B cell (primary cell): ENCODE results near the gene GPER1. TPM values are rescaled to one million over a fixed set of nuclear protein-coding genes. Genes with fewer than 3 reads are reported as not detected.

ENCODE experiments used
- ATAC-seq: fragments of 200-7000 bp; cut with Tn5 transposase; one replicate; pipeline ENCODE4 v1.10.0; 2021; ENCODE audit warnings: low read depth, mild to moderate bottlenecking, moderate number of reproducible peaks, moderate library complexity
- CTCF ChIA-PET: fragments of 350-600 bp; sonication (Branson Sonifier 250); formaldehyde crosslinking; loops from one replicate; lab custom pipeline; 2021; ENCODE audit warnings: antibody characterized with exemption, inconsistent platforms; lab: Charles Lee
- POLR2A ChIA-PET: fragments of 350-600 bp; sonication (Branson Sonifier 250); formaldehyde crosslinking; loops from one replicate; lab custom pipeline; 2021; ENCODE audit warnings: antibody characterized with exemption; lab: Charles Lee
- DNase-seq: peaks from one replicate; pipeline ENCODE4 v3.0.0; 2013
- H2AFZ ChIP-seq: 2 replicates; pipeline ENCODE4 v1.6.1; 2012; ENCODE audit warnings: mild to moderate bottlenecking, low read depth, low read length; ENCODE audit not compliant: insufficient read depth, poor library complexity, severe bottlenecking
- H3K27ac ChIP-seq, 2 donors: 1 replicate in 1 of 2; 2 replicates in 1 of 2; pipeline ENCODE4 v1.5.1; 2012 to 2013; ENCODE audit warnings: low read length in 2 of 2, mild to moderate bottlenecking in 2 of 2, moderate library complexity in 1 of 2
- H3K27me3 ChIP-seq, 4 experiments: fragments of 200-600 bp in 1 of 4; sonication (generic) in 1 of 4; replicated peaks in 1 of 4; 1 replicate in 2 of 4; 2 replicates in 2 of 4; pipeline versions ENCODE4 v1.6.1 to v1.7.0; 2013 to 2016; ENCODE audit warnings: low read length in 3 of 4, mild to moderate bottlenecking in 2 of 4, mixed read lengths in 1 of 4, moderate library complexity in 1 of 4; ENCODE audit not compliant: insufficient read depth in 4 of 4, control insufficient read depth in 3 of 4; ENCODE audit errors: control extremely low read depth in 1 of 4
- H3K36me3 ChIP-seq, 2 experiments: replicated peaks in 1 of 2; 1 replicate in 1 of 2; 2 replicates in 1 of 2; pipeline versions ENCODE4 v1.6.1 to v1.7.1; 2013; ENCODE audit warnings: low read length in 1 of 2; ENCODE audit not compliant: insufficient read depth in 2 of 2, control insufficient read depth in 1 of 2; ENCODE audit errors: control extremely low read depth in 1 of 2, extremely low read depth in 1 of 2
- H3K4me1 ChIP-seq, 2 donors: fragments of 200-600 bp in 1 of 2; sonication (generic) in 1 of 2; 1 replicate in 1 of 2; 2 replicates in 1 of 2; pipeline versions ENCODE4 v1.5.1 to v1.6.1; 2013 to 2017; ENCODE audit warnings: low read length in 2 of 2; ENCODE audit not compliant: control insufficient read depth in 2 of 2, insufficient read depth in 2 of 2
- H3K4me2 ChIP-seq: replicated peaks from 2 replicates; pipeline ENCODE3; 2012; ENCODE audit warnings: mild to moderate bottlenecking, low read depth, low read length; ENCODE audit not compliant: poor library complexity, severe bottlenecking
- H3K4me3 ChIP-seq, 5 experiments: fragments of 200-600 bp in 1 of 5; sonication (generic) in 1 of 5; 1 replicate in 3 of 5; 2 replicates in 2 of 5; pipeline versions ENCODE4 v1.5.1 to v1.7.0; 2011 to 2016; ENCODE audit warnings: low read length in 4 of 5, mild to moderate bottlenecking in 4 of 5, low read depth in 2 of 5, control low read depth in 1 of 5, moderate library complexity in 1 of 5; ENCODE audit not compliant: insufficient read depth in 1 of 5; ENCODE audit errors: control extremely low read depth in 1 of 5, extremely low read depth in 1 of 5
- H3K79me2 ChIP-seq: fragments of 200-600 bp; sonication (generic); one replicate; pipeline ENCODE4 v1.6.0; 2016; ENCODE audit warnings: low read length; ENCODE audit not compliant: control insufficient read depth, insufficient read depth
- H3K9ac ChIP-seq: fragments of 200-600 bp; sonication (generic); 2 replicates; pipeline ENCODE4 v1.6.1; 2017; ENCODE audit warnings: mild to moderate bottlenecking, low read length, moderate library complexity
- H3K9me3 ChIP-seq, 3 donors: one replicate each; pipeline versions ENCODE4 v1.6.1 to v1.7.1; 2013; ENCODE audit warnings: low read length in 2 of 3; ENCODE audit not compliant: control insufficient read depth in 2 of 3, insufficient read depth in 1 of 3; ENCODE audit errors: control extremely low read depth in 1 of 3
- H4K20me1 ChIP-seq: 2 replicates; pipeline ENCODE4 v1.6.0; 2012; ENCODE audit warnings: mild to moderate bottlenecking, low read length; ENCODE audit not compliant: insufficient read depth, control insufficient read depth, poor library complexity, severe bottlenecking
- H3K27ac Mint-ChIP-seq: one replicate; pipeline ENCODE4 v1.8.0; 2021; ENCODE audit warnings: mixed read lengths
- H3K27me3 Mint-ChIP-seq: one replicate; pipeline ENCODE4 v1.8.0; 2021; ENCODE audit warnings: mixed read lengths
- H3K4me1 Mint-ChIP-seq: one replicate; pipeline ENCODE4 v1.8.0; 2021; ENCODE audit warnings: mixed read lengths
- H3K4me3 Mint-ChIP-seq: one replicate; pipeline ENCODE4 v1.8.0; 2021; ENCODE audit warnings: mixed read lengths
- H3K9me3 Mint-ChIP-seq: one replicate; pipeline ENCODE4 v1.8.0; 2022; ENCODE audit warnings: mixed read lengths; ENCODE audit not compliant: insufficient read depth
- CTCF ChIP-seq: fragments of 200-600 bp; IDR thresholded peaks from one replicate; pipeline ENCODE4 v1.8.0; 2022; ENCODE audit warnings: antibody characterized with exemption, mild to moderate bottlenecking
- EZH2 ChIP-seq: IDR thresholded peaks from 2 replicates; pipeline ENCODE4 v1.6.1; 2012; ENCODE audit warnings: borderline replicate concordance, low read depth, mild to moderate bottlenecking, moderate library complexity, low read length; ENCODE audit not compliant: insufficient read depth, poor library complexity, severe bottlenecking
- WGBS: methylation state at CpG from one replicate; pipeline ENCODE4 v1.1.5; 2013; ENCODE audit warnings: missing lambda C conversion rate; ENCODE audit not compliant: insufficient coverage; 5-methylcytosine and 5-hydroxymethylcytosine counted together
- intact Hi-C: fragments of 100-400 bp; cut with micrococcal nuclease; formaldehyde crosslinking; loops from one replicate; pipeline ENCODE4 v1.10.0; 2022
- polyA plus RNA-seq: library from polyadenylated mRNA; depleted of rRNA; stranded (reverse); fragments of >200 nt; gene quantifications from 2 replicates; pipeline ENCODE4 v1.2.3, GENCODE V29; 2012
- total RNA-seq, 2 donors: library from RNA; stranded (reverse); fragments of 120-200 nt in 1 of 2; gene quantifications; 1 replicate in 1 of 2; 2 replicates in 1 of 2; pipeline versions ENCODE4 v1.2.3 to v1.2.4, GENCODE V29; 2013 to 2022

The GPER1 gene
- total and polyA plus RNA-seq, 2 donors (not counting 1 experiment from before 2014, with no cell fraction given) = 3.2 to 21.3 TPM

GRCh38 chr7:1108264-1108920 is 20.5 kb downstream of the GPER1 start:
- no peaks in the 10 kb centered on the region for H3K36me3 ChIP-seq
- ATAC-seq = no peak
- Mint-ChIP-seq H3K27me3 (peaks cover 7% of the 10 kb centered on the region), H3K4me1 (peaks cover 22% of the 10 kb centered on the region), H3K9me3 (no peaks in the 10 kb centered on the region), H3K27ac (no peak overlapping the region), H3K4me3 (no peak overlapping the region)
- H3K79me2 ChIP-seq = peaks cover 20% of the 10 kb centered on the region
- no peaks in the 10 kb centered on the region for H4K20me1 ChIP-seq
- no peak overlapping the region for H3K4me3 ChIP-seq
- no peak overlapping the region for H3K27ac ChIP-seq
- WGBS = 79% methylated on average over 28 of the region's 30 CpGs
- H3K4me1 ChIP-seq = peaks cover 7 to 24% of the 10 kb centered on the region in 2 donors
- intact Hi-C loops = no loop called here
- no peak overlapping the region for H2AFZ ChIP-seq
- POLR2A ChIA-PET = no interaction called here
- H3K4me2 ChIP-seq = no peak overlapping the region
- peaks cover 0 to 7% (median 0%) of the 10 kb centered on the region in 3 donors for H3K9me3 ChIP-seq
- peaks cover 0 to 6% (median 3%) of the 10 kb centered on the region in 4 experiments for H3K27me3 ChIP-seq
- no peak overlapping the region for H3K9ac ChIP-seq
- CTCF ChIA-PET = no interaction called here
- TF ChIP-seq CTCF (no peak), EZH2 (no peak)
- no peak for DNase-seq

- POLR2A ChIA-PET = no interaction called here
These were observed 21.8 kb downstream of the GPER1 start for GRCh38 chr7:1109581-1110310.

More at GRCh38 chr7:1109581-1110310, 21.8 kb downstream of the GPER1 start:
- peaks cover 7% of the 10 kb centered on the region for H3K27me3 Mint-ChIP-seq
- Histone ChIP-seq H3K36me3 (no peaks in the 10 kb centered on the region), H3K9ac (no peak overlapping the region), H4K20me1 (no peaks in the 10 kb centered on the region), H3K9me3 (peaks cover 0 to 7% (median 0%) of the 10 kb centered on the region in 3 donors), H3K4me3 (no peak overlapping the region), H3K27ac (no peak overlapping the region), H3K4me1 (peaks cover 6 to 10% of the 10 kb centered on the region in 2 donors), H3K27me3 (peaks cover 0 to 5% (median 2%) of the 10 kb centered on the region in 4 experiments), H3K79me2 (peaks cover 13% of the 10 kb centered on the region), H3K4me2 (no peak overlapping the region), H2AFZ (no peak overlapping the region)
- H3K27ac Mint-ChIP-seq = no peak overlapping the region
- ATAC-seq (no peak), DNase-seq (no peak)
- H3K9me3 Mint-ChIP-seq = no peaks in the 10 kb centered on the region
- WGBS = 97% methylated on average over 46 of the region's 55 CpGs
- H3K4me1 Mint-ChIP-seq = peaks cover 17% of the 10 kb centered on the region
- CTCF ChIA-PET = interaction anchor here (1.3 kb wide), 1 partner anchor 116 kb away, joined by 5 read pairs; no protein-coding TSS in a partner anchor
- intact Hi-C loops = no loop called here
- TF ChIP-seq CTCF = no peak
- no peak for TF ChIP-seq EZH2
- H3K4me3 Mint-ChIP-seq = no peak overlapping the region
